ENCODE results near the gene ASAP3.

ASAP3 gene

DNA sequence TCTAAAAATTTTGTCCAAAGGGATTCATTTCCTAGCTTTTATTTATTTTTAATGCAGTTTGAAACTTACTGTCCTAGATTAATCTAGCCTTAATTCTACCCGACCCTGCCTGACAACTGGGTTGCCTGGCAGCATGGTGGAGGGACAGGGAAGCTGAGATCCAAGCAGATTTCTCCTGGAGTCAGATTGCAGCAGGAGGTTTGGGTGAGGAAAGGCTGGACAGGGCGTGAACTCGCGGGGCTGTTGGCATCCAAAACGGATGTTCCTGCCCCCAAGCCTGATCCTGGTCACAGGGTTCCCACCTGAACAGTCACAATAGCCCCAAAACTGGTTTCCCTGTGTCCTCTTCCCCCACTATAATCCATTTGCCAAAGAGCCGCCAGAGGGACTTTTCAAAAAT lies 82.7 kb downstream of the ASAP3 start:
- Mint-ChIP-seq H3K27me3 (no peaks in the 10 kb centered on the region), H3K4me3 (no peak overlapping the region), H3K27ac (no peak overlapping the region), H3K36me3 (no peaks in the 10 kb centered on the region), H3K4me1 (peaks cover 0 to 4% of the 10 kb centered on the region in 2 donors), H3K9me3 (no peaks in the 10 kb centered on the region)
- no peak for DNase-seq
- no peak for ATAC-seq (replicated peaks)

GRCh38 chr1:23400324-23401114 lies 83.5 kb downstream of the ASAP3 start:
- Mint-ChIP-seq H3K4me1 (peaks cover 0 to 4% of the 10 kb centered on the region in 2 donors), H3K27me3 (no peaks in the 10 kb centered on the region), H3K4me3 (no peak overlapping the region), H3K27ac (no peak overlapping the region), H3K36me3 (no peaks in the 10 kb centered on the region), H3K9me3 (no peaks in the 10 kb centered on the region)
- ATAC-seq (replicated peaks): no peak
- DNase-seq: no peak

GRCh38 chr1:23399229-23399628 lies 84.8 kb downstream of the ASAP3 start:
- H3K36me3 Mint-ChIP-seq: no peaks in the 10 kb centered on the region
- peaks cover 4 to 5% of the 10 kb centered on the region in 2 donors for H3K27me3 Mint-ChIP-seq
- H3K27ac Mint-ChIP-seq: no peak overlapping the region
- H3K4me1 Mint-ChIP-seq: peaks cover 0 to 2% of the 10 kb centered on the region in 2 donors
- ATAC-seq (replicated peaks): no peak
- no peak overlapping the region for H3K4me3 Mint-ChIP-seq
- H3K9me3 Mint-ChIP-seq: no peaks in the 10 kb centered on the region
- no peak for DNase-seq

- Mint-ChIP-seq H3K4me3 (no peak overlapping the region), H3K27me3 (peaks cover 4 to 5% of the 10 kb centered on the region in 2 donors), H3K4me1 (no peaks in the 10 kb centered on the region), H3K27ac (no peak overlapping the region), H3K9me3 (no peaks in the 10 kb centered on the region), H3K36me3 (no peaks in the 10 kb centered on the region)
- ATAC-seq (replicated peaks) (no peak), DNase-seq (no peak)
These were observed 86.1 kb downstream of the ASAP3 start for GRCh38 chr1:23397908-23398307.

DNA sequence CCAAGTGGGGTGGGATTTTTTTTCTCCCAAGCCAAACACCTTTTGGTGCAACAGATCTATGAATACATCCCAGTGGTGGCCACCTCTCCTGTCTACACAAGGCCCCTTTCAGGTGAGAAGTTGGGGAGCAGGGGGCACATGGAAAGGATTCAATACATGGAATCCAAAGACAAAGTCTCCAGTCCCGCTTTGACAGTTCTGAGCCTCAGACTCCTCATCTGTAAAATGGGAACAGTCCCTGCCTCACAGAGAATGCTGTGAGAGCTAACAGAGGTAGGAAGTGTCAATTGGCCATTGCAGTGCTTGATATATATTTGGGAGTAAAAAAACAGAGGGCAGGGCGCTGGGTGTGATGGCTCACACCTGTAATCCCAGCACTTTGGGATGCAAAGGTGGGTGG lies 87.6 kb downstream of the ASAP3 start:
- DNase-seq: no peak
- H3K9me3 Mint-ChIP-seq: no peaks in the 10 kb centered on the region

DNA sequence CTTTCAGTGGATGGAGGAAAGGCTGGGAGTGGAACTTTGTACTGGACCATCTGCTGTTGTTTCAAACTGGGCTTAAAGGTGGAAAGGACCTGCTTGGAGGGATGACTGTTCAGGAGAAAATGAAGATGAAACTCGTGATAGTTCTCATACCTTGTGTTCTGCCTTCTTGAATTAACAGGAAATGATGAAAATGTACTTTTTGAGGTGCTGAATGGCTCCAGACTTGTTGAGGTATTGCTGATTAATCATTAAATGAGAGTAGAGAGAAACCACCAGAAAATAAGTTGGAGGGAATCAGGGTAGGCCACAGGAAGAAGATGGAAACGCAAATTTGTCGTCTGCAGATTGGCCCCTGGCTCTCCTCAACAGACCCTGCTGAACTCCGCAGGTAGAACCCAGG lies 88.1 kb downstream of the ASAP3 start:
- Mint-ChIP-seq H3K4me1 (no peaks in the 10 kb centered on the region), H3K27me3 (peaks cover 4 to 5% of the 10 kb centered on the region in 2 donors), H3K4me3 (no peak overlapping the region), H3K9me3 (no peaks in the 10 kb centered on the region), H3K27ac (no peak overlapping the region), H3K36me3 (no peaks in the 10 kb centered on the region)
- ATAC-seq (replicated peaks): no peak
- DNase-seq: no peak

More for the DNA sequence above, 87.6 kb downstream of the ASAP3 start:
- Mint-ChIP-seq H3K27ac (no peak overlapping the region), H3K36me3 (no peaks in the 10 kb centered on the region), H3K27me3 (peaks cover 4 to 5% of the 10 kb centered on the region in 2 donors), H3K4me3 (no peak overlapping the region), H3K4me1 (no peaks in the 10 kb centered on the region)
- no peak for ATAC-seq (replicated peaks)

DNA sequence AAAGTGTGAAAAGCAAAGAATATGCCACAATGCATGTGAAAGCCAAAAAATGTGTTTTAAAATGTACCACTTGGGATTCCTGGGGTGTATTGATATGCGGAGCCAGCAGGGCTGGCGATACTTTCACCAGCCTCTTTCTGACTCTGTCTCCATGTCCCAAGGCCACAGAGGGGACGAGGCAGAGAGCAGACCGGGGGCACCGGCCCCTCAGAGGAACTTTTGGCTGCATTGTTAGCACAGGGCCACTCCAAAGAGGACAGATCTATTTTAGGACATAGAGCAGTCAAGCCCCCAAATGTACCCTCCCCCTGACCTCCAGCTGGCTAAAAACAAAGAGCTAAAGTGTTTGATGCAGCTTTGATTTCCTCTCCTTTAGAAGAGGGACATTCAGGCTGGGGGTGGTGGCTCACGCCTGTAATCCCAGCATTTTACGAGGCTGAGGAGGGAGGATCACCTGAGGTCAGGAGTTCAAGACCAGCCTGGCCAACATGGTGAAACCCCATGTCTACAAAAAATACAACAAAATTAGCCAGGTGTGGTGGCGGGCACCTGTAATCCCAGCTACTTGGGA lies 88.7 kb downstream of the ASAP3 start:
- ATAC-seq (replicated peaks) (no peak), DNase-seq (no peak)
- no peak overlapping the region for H3K27ac Mint-ChIP-seq
- H3K4me1 Mint-ChIP-seq: no peaks in the 10 kb centered on the region
- no peaks in the 10 kb centered on the region for H3K36me3 Mint-ChIP-seq
- H3K9me3 Mint-ChIP-seq: no peaks in the 10 kb centered on the region
- H3K4me3 Mint-ChIP-seq: no peak overlapping the region
- H3K27me3 Mint-ChIP-seq: peaks cover 4 to 5% of the 10 kb centered on the region in 2 donors

GRCh38 chr1:23394684-23395083 lies 89.3 kb downstream of the ASAP3 start:
- no peaks in the 10 kb centered on the region for H3K36me3 Mint-ChIP-seq
- ATAC-seq (replicated peaks): no peak

DNA sequence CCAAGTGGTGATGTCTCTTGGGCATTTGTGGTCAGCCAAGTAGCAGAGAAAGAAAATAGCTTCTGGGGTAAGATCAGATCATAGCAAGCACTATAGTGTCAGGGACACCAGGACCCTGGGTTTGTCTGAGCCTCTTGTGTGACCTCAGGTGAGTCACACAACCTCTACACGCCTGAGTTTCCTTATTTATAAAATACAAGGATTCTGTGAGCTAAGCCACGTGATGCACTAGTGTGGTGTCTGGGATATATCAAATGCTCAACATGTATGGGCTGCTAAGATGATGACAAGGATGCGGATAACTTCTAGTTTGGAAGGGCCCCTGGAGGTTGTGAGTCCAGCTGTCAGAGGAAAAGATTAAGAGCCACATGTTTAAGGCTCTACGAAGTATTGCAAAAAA lies 89.8 kb downstream of the ASAP3 start:
- Mint-ChIP-seq H3K27me3 (peaks cover 4 to 5% of the 10 kb centered on the region in 2 donors), H3K27ac (no peak overlapping the region), H3K4me3 (no peak overlapping the region), H3K4me1 (no peaks in the 10 kb centered on the region), H3K36me3 (no peaks in the 10 kb centered on the region), H3K9me3 (no peaks in the 10 kb centered on the region)
- no peak for DNase-seq
- ATAC-seq (replicated peaks): no peak

More at GRCh38 chr1:23394684-23395083, 89.3 kb downstream of the ASAP3 start:
- DNase-seq: no peak
- Mint-ChIP-seq H3K27ac (no peak overlapping the region), H3K9me3 (no peaks in the 10 kb centered on the region), H3K4me3 (no peak overlapping the region), H3K27me3 (peaks cover 4 to 5% of the 10 kb centered on the region in 2 donors), H3K4me1 (no peaks in the 10 kb centered on the region)

DNA sequence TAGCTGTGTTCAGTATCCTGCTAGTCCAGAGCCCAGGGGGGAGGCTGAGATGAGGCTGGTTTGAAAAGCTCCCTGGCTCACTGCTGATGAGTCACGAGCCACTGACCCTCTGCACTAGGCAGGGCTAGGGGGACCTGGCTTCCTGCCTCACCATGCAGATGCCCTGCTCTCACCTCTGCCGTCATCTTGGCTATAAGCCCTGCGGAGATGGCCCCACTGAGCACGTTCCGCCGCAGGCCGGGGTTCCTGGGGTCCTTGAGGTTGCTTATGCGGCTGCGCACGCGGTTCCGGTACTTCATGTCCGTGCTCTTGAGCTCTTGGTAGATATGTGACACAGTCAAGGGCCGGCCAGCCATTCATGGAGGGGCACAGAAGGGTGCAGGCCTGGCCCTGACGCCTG lies 90.3 kb downstream of the ASAP3 start:
- Mint-ChIP-seq H3K4me1 (no peaks in the 10 kb centered on the region), H3K36me3 (no peaks in the 10 kb centered on the region), H3K4me3 (no peak overlapping the region), H3K27ac (no peak overlapping the region), H3K27me3 (peaks cover 4 to 5% of the 10 kb centered on the region in 2 donors), H3K9me3 (no peaks in the 10 kb centered on the region)
- DNase-seq: no peak
- no peak for ATAC-seq (replicated peaks)

- H3K4me3 Mint-ChIP-seq: no peak overlapping the region
- no peak for DNase-seq
- H3K27me3 Mint-ChIP-seq: peaks cover 4 to 12% of the 10 kb centered on the region in 2 donors
- no peaks in the 10 kb centered on the region for H3K9me3 Mint-ChIP-seq
- no peaks in the 10 kb centered on the region for H3K4me1 Mint-ChIP-seq
- no peak for ATAC-seq (replicated peaks)
- H3K36me3 Mint-ChIP-seq: no peaks in the 10 kb centered on the region
- H3K27ac Mint-ChIP-seq: no peak overlapping the region
These were observed 91.7 kb downstream of the ASAP3 start for GRCh38 chr1:23392125-23392855.

- Mint-ChIP-seq H3K9me3 (no peaks in the 10 kb centered on the region), H3K27ac (no peak overlapping the region), H3K27me3 (peaks cover 3 to 14% of the 10 kb centered on the region in 2 donors), H3K36me3 (no peaks in the 10 kb centered on the region), H3K4me1 (no peaks in the 10 kb centered on the region), H3K4me3 (no peak overlapping the region)
- ATAC-seq (replicated peaks): no peak
- no peak for DNase-seq
These were observed 94.1 kb downstream of the ASAP3 start for GRCh38 chr1:23389837-23390321.

- no peak overlapping the region for H3K4me3 Mint-ChIP-seq
- H3K9me3 Mint-ChIP-seq: no peaks in the 10 kb centered on the region
- H3K27me3 Mint-ChIP-seq: peaks cover 0 to 10% of the 10 kb centered on the region in 2 donors
- DNase-seq: no peak
- no peaks in the 10 kb centered on the region for H3K36me3 Mint-ChIP-seq
- H3K27ac Mint-ChIP-seq: no peak overlapping the region
- no peak for ATAC-seq (replicated peaks)
- H3K4me1 Mint-ChIP-seq: no peaks in the 10 kb centered on the region
These were observed 96.5 kb downstream of the ASAP3 start for GRCh38 chr1:23387494-23387893.

DNA sequence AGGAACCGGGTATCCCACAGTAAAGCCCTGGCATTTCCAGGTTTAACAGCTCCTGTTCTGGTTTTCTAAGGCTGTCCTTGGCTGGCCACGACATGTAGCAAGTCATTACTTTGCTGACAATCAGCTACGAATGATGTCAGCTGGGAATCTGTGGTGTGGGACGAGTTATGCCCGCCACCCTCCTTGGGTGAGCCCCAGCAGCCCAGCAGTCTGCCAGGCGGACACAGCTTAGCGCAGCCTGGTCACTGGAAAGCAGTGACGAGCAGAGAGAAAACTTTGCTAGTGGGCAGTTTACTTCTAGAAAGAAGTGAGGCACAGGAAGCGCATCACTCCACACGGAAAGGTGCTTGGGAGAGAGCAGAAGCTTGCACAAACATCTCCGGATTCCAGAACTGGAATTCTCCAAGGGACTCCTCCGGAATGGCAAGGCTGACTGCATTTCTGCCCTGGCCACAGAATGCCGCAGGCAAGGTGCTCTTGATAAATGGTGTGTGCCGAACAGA lies 98.8 kb downstream of the ASAP3 start:
- Mint-ChIP-seq H3K4me3 (no peak overlapping the region), H3K9me3 (no peaks in the 10 kb centered on the region), H3K4me1 (peaks cover 4 to 6% of the 10 kb centered on the region in 2 donors), H3K27me3 (peaks cover 0 to 10% of the 10 kb centered on the region in 2 donors), H3K27ac (no peak overlapping the region), H3K36me3 (no peaks in the 10 kb centered on the region)
- DNase-seq (no peak), ATAC-seq (replicated peaks) (no peak)

Measured in stimulated activated naive B cell treated with anti-CD40 and anti-IgM and Interleukin-4, amounts not matched to agents 10 μg/mL and 1 μg/mL and 100 μg/mL, for 72 hours (primary cell).